DND-41 (cell line): Measurements from ENCODE around the gene PLXNA4.

Experiments used
- ATAC-seq: fragments of 200-7000 bp; cut with Tn5 transposase; 3 replicates; pipeline ENCODE4 v1.9.1; 2021; ENCODE audit warnings: low read depth; ENCODE audit not compliant: insufficient read depth
- DNase-seq: peaks from one replicate; pipeline ENCODE4 v3.0.0-alpha.2; 2020
- H2AFZ ChIP-seq: 2 replicates; pipeline ENCODE4 v1.6.0; 2012; ENCODE audit warnings: low read depth, low read length
- H3K27ac ChIP-seq: 2 replicates; pipeline ENCODE4 v1.5.1; 2012; ENCODE audit warnings: low read length, inconsistent platforms
- H3K27me3 ChIP-seq: fragments of 200-600 bp; sonication (generic); 2 replicates; pipeline ENCODE4 v1.6.0; 2012; ENCODE audit warnings: low read length, mild to moderate bottlenecking, inconsistent platforms; ENCODE audit not compliant: insufficient read depth, poor library complexity
- H3K36me3 ChIP-seq: 2 replicates; pipeline ENCODE4 v1.5.1; 2012; ENCODE audit warnings: low read length, inconsistent platforms; ENCODE audit not compliant: insufficient read depth
- H3K4me1 ChIP-seq: 2 replicates; pipeline ENCODE4 v1.5.1; 2012; ENCODE audit warnings: mild to moderate bottlenecking, low read length; ENCODE audit not compliant: insufficient read depth
- H3K4me2 ChIP-seq: 2 replicates; pipeline ENCODE4 v1.6.0; 2012; ENCODE audit warnings: mild to moderate bottlenecking, moderate library complexity, low read length, inconsistent platforms; ENCODE audit not compliant: insufficient read depth
- H3K4me3 ChIP-seq, 2 experiments: fragments of 200-600 bp in 1 of 2; shearing (Covaris generic) in 1 of 2; 2 replicates each; pipeline ENCODE4 v1.5.1; 2012 to 2016; ENCODE audit warnings: inconsistent platforms in 2 of 2, low read length in 2 of 2, mild to moderate bottlenecking in 2 of 2, low read depth in 1 of 2, moderate library complexity in 1 of 2
- H3K79me2 ChIP-seq: 2 replicates; pipeline ENCODE4 v1.6.0; 2012; ENCODE audit warnings: low read length, inconsistent platforms; ENCODE audit not compliant: insufficient read depth
- H3K9ac ChIP-seq: 2 replicates; pipeline ENCODE4 v1.6.0; 2012; ENCODE audit warnings: low read depth, mild to moderate bottlenecking, inconsistent platforms, low read length, moderate library complexity
- H3K9me3 ChIP-seq: 2 replicates; pipeline ENCODE4 v1.5.1; 2012; ENCODE audit warnings: low read length, moderate library complexity, mild to moderate bottlenecking, inconsistent platforms; ENCODE audit not compliant: insufficient read depth, severe bottlenecking
- H4K20me1 ChIP-seq: 2 replicates; pipeline ENCODE4 v1.6.0; 2012; ENCODE audit warnings: low read length; ENCODE audit not compliant: insufficient read depth
- EZH2 ChIP-seq: IDR thresholded peaks from 3 replicates; pipeline ENCODE4 v1.6.1; 2012; ENCODE audit warnings: borderline replicate concordance, low read depth, mild to moderate bottlenecking, moderate library complexity, low read length, inconsistent platforms; ENCODE audit not compliant: severe bottlenecking
- TF ChIP-seq, protein P1 (sequence below): IDR thresholded peaks from 2 replicates; pipeline ENCODE4 v1.5.1; 2012; ENCODE audit warnings: borderline replicate concordance, low read length, moderate library complexity, mild to moderate bottlenecking; ENCODE audit not compliant: poor library complexity, severe bottlenecking; ENCODE audit errors: extremely low read depth

Gene PLXNA4

DNA sequence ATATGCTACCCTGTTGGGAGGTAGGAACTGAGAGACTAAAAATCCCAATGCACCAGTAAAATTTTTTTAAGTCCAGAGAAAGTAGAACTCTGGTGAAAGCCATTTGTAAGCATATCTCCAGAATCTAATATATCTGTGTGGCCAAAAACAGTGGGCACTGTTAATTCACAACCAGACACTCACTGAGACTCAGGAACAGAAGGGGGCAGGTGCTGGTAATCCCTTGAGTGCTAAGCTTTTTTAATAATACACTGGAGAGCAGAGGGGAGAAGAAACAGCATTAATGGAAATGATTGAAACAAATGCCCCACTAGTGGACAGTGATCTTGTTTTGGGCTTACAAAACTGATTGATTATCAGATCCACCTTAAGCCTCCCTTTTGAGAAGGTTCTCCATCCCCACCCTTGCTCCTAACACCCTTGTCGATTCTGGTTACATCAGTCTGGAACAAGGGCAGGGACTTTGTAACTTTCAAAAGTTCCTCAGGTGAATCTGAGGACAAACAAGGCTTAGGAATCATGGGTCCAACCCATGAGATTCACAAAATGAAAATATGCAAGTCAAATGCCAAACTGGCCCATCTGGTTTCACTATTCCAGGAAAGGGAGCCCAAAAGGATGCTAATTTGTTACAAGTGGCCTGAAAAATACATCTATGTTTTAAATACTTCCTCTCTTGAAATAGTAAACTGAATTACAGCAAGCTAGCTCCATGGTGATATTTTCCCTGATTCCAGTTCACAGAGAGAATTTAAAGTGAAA, 29.7 kb downstream of the PLXNA4 start:
- ATAC-seq (no peak), DNase-seq (no peak)
- Histone ChIP-seq H3K4me1 (no peaks in the 10 kb centered on the region), H3K27ac (no peak overlapping the region), H3K27me3 (no peaks in the 10 kb centered on the region), H2AFZ (no peak overlapping the region), H3K4me2 (no peak overlapping the region), H3K9me3 (peaks cover 10% of the 10 kb centered on the region), H4K20me1 (no peaks in the 10 kb centered on the region), H3K36me3 (no peaks in the 10 kb centered on the region), H3K9ac (no peak overlapping the region), H3K79me2 (no peaks in the 10 kb centered on the region), H3K4me3 (no peak overlapping the region)
- TF ChIP-seq, protein P1, sequence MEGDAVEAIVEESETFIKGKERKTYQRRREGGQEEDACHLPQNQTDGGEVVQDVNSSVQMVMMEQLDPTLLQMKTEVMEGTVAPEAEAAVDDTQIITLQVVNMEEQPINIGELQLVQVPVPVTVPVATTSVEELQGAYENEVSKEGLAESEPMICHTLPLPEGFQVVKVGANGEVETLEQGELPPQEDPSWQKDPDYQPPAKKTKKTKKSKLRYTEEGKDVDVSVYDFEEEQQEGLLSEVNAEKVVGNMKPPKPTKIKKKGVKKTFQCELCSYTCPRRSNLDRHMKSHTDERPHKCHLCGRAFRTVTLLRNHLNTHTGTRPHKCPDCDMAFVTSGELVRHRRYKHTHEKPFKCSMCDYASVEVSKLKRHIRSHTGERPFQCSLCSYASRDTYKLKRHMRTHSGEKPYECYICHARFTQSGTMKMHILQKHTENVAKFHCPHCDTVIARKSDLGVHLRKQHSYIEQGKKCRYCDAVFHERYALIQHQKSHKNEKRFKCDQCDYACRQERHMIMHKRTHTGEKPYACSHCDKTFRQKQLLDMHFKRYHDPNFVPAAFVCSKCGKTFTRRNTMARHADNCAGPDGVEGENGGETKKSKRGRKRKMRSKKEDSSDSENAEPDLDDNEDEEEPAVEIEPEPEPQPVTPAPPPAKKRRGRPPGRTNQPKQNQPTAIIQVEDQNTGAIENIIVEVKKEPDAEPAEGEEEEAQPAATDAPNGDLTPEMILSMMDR, result no peak
- no peak for TF ChIP-seq EZH2

- no peaks in the 10 kb centered on the region for H3K27me3 ChIP-seq
- DNase-seq (no peak), ATAC-seq (no peak)
- no peaks in the 10 kb centered on the region for H3K4me1 ChIP-seq
- H3K4me3 ChIP-seq, result no peak overlapping the region
- no peak for TF ChIP-seq EZH2
- TF ChIP-seq, protein P1, result no peak
- H3K9ac ChIP-seq, result no peak overlapping the region
- no peaks in the 10 kb centered on the region for H4K20me1 ChIP-seq
- H3K36me3 ChIP-seq, result no peaks in the 10 kb centered on the region
- H3K9me3 ChIP-seq, result peaks cover 3% of the 10 kb centered on the region
- no peak overlapping the region for H2AFZ ChIP-seq
- no peak overlapping the region for H3K4me2 ChIP-seq
- H3K27ac ChIP-seq, result no peak overlapping the region
- no peaks in the 10 kb centered on the region for H3K79me2 ChIP-seq
Observed at GRCh38 chr7:132545756-132546155, 30.5 kb downstream of the PLXNA4 start.

DNA sequence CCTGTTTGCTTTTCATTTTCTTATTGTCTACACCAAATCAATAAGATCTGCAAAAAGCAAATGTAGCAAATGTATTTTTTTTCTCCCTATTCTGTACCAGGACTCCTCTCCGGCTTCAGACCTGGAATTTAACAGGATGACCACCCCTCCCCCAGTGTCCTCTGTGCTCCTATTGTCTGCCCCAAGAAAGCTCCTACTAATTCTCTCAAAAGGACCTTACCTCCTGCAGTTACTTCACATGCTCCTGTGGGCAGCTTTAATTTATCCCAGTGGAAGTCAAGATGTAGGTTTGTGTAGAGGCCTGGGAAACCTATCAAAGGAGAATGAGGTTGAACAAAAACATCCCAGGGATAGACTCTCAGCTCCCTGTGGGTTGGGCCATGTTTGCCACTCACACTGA, 31.3 kb downstream of the PLXNA4 start:
- Histone ChIP-seq H3K27me3 (no peaks in the 10 kb centered on the region), H3K4me3 (no peak overlapping the region), H2AFZ (no peak overlapping the region), H3K4me2 (no peak overlapping the region), H3K9ac (no peak overlapping the region), H3K36me3 (no peaks in the 10 kb centered on the region), H3K4me1 (no peaks in the 10 kb centered on the region), H3K27ac (no peak overlapping the region), H3K9me3 (peaks cover 1% of the 10 kb centered on the region), H3K79me2 (no peaks in the 10 kb centered on the region), H4K20me1 (no peaks in the 10 kb centered on the region)
- DNase-seq (no peak), ATAC-seq (no peak)
- TF ChIP-seq, protein P1, result no peak
- no peak for TF ChIP-seq EZH2

GRCh38 chr7:132544025-132544424, 32.2 kb downstream of the PLXNA4 start:
- Histone ChIP-seq H3K4me2 (no peak overlapping the region), H3K27me3 (no peaks in the 10 kb centered on the region), H3K79me2 (no peaks in the 10 kb centered on the region), H3K4me3 (no peak overlapping the region), H4K20me1 (no peaks in the 10 kb centered on the region), H3K9ac (no peak overlapping the region), H3K9me3 (no peaks in the 10 kb centered on the region), H3K4me1 (no peaks in the 10 kb centered on the region), H3K27ac (no peak overlapping the region), H3K36me3 (no peaks in the 10 kb centered on the region), H2AFZ (no peak overlapping the region)
- TF ChIP-seq, protein P1, result no peak
- TF ChIP-seq EZH2, result no peak
- DNase-seq, result no peak
- ATAC-seq, result no peak
